HCT116 (cell line): Measurements from ENCODE around the gene ABCA1. TPM values are rescaled to one million over a fixed set of nuclear protein-coding genes. Genes with fewer than 3 reads are reported as not detected.
"Not testable (repeated sequence)": the region's sequence is repeated elsewhere in the genome, so short reads cannot be mapped to it uniquely, and the experiment has no call there.

Experiments
- ATAC-seq: fragments of 200-7000 bp; cut with Tn5 transposase; 2 replicates; pipeline ENCODE4 v1.9.1; 2020; ENCODE audit warnings: mild to moderate bottlenecking, moderate library complexity
- BruUV-seq: library from RNA; stranded (reverse); fragments of 400-500 nt; replicated peaks from 2 replicates; lab custom pipeline; 2021; lab: Mats Ljungman, UMichigan
- CTCF ChIA-PET: fragments of 300-600 bp; sonication (Branson Sonifier 250); formaldehyde crosslinking; loops from one replicate; lab custom pipeline; 2021; ENCODE audit warnings: antibody characterized with exemption; lab: Charles Lee
- POLR2A ChIA-PET: fragments of 300-600, 350-600 bp; sonication (Branson Sonifier 250); formaldehyde crosslinking; loops from one replicate; lab custom pipeline; 2021; ENCODE audit warnings: antibody characterized with exemption; lab: Charles Lee
- RAD21 ChIA-PET, 2 experiments: fragments of 300-600 bp; sonication (Branson Sonifier 250); formaldehyde crosslinking; loops; one replicate each; lab custom pipeline; 2023; ENCODE audit warnings: low total read pairs in 2 of 2; ENCODE audit not compliant: uncharacterized antibody in 2 of 2, unreplicated experiment in 2 of 2, low non-redundant PET in 1 of 2; lab: Charles Lee
- DNase-seq: peaks from one replicate; pipeline ENCODE4 v3.0.0-alpha.2; 2010; ENCODE audit warnings: low read depth, low spot score
- H2AFZ ChIP-seq: fragments of 200-600 bp; shearing (Covaris generic), sonication (generic); 2 replicates; pipeline ENCODE4 v1.6.1; 2017; ENCODE audit warnings: low read depth, mixed run types, mixed read lengths, antibody characterized with exemption, low read length; ENCODE audit not compliant: poor library complexity, severe bottlenecking
- H3K27ac ChIP-seq: 2 replicates; pipeline ENCODE4 v1.5.1; 2012; ENCODE audit warnings: low read depth, low read length
- H3K27me3 ChIP-seq: fragments of 200-600 bp; sonication (generic); 2 replicates; pipeline ENCODE4 v1.6.1; 2016; ENCODE audit warnings: mixed run types, low read length, mixed read lengths; ENCODE audit not compliant: insufficient read depth
- H3K36me3 ChIP-seq, 2 experiments: fragments of 200-500 bp in 1 of 2; fragments of 200-600 bp in 1 of 2; sonication (Bioruptor generic) in 1 of 2; sonication (generic) in 1 of 2; 2 replicates each; pipeline versions ENCODE4 v1.5.1 to v1.6.1; 2014 to 2016; ENCODE audit warnings: low read length in 2 of 2, inconsistent platforms in 1 of 2, mixed read lengths in 1 of 2, mixed run types in 1 of 2; ENCODE audit not compliant: insufficient read depth in 2 of 2, control insufficient read depth in 1 of 2
- H3K4me1 ChIP-seq, 2 experiments: fragments of 200-600 bp in 1 of 2; sonication (generic) in 1 of 2; 2 replicates each; pipeline versions ENCODE4 v1.5.1 to v1.6.1; 2012 to 2017; ENCODE audit warnings: low read length in 2 of 2, inconsistent platforms in 1 of 2, mild to moderate bottlenecking in 1 of 2, mixed read lengths in 1 of 2, mixed run types in 1 of 2, moderate library complexity in 1 of 2; ENCODE audit not compliant: insufficient read depth in 2 of 2, control insufficient read depth in 1 of 2
- H3K4me2 ChIP-seq: fragments of 200-600 bp; sonication (generic); 2 replicates; pipeline ENCODE4 v1.6.1; 2017; ENCODE audit warnings: mixed run types, low read length, mixed read lengths
- H3K4me3 ChIP-seq, 2 experiments: fragments of 200-600 bp in 1 of 2; sonication (generic) in 1 of 2; replicated peaks in 1 of 2; 2 replicates each; pipeline ENCODE4 v1.5.1; 2011 to 2016; ENCODE audit warnings: low read length in 2 of 2, control low read depth in 1 of 2, low read depth in 1 of 2, mild to moderate bottlenecking in 1 of 2, mixed read lengths in 1 of 2, mixed run types in 1 of 2
- H3K79me2 ChIP-seq: fragments of 200-600 bp; sonication (generic); 2 replicates; pipeline ENCODE4 v1.6.1; 2017; ENCODE audit warnings: mild to moderate bottlenecking, mixed run types, low read length, moderate library complexity, mixed read lengths; ENCODE audit not compliant: insufficient read depth
- H3K9ac ChIP-seq: fragments of 200-600 bp; sonication (generic); 2 replicates; pipeline ENCODE4 v1.6.1; 2016; ENCODE audit warnings: low read length, mixed read lengths
- H3K9me2 ChIP-seq: fragments of 200-600 bp; sonication (generic), shearing (Covaris generic); 2 replicates; pipeline ENCODE4 v1.6.1; 2017; ENCODE audit warnings: mixed run types, mild to moderate bottlenecking, moderate library complexity; ENCODE audit not compliant: insufficient read depth
- H3K9me3 ChIP-seq, 2 experiments: fragments of 200-500 bp in 1 of 2; fragments of 200-600 bp in 1 of 2; sonication (Bioruptor generic) in 1 of 2; sonication (generic) in 1 of 2; 2 replicates each; pipeline ENCODE4 v1.6.1; 2014 to 2017; ENCODE audit warnings: low read length in 2 of 2, mixed read lengths in 2 of 2, inconsistent platforms in 1 of 2, low read depth in 1 of 2, mild to moderate bottlenecking in 1 of 2, mixed run types in 1 of 2, moderate library complexity in 1 of 2; ENCODE audit not compliant: control insufficient read depth in 1 of 2, insufficient read depth in 1 of 2
- H4K20me1 ChIP-seq: fragments of 200-600 bp; sonication (generic), shearing (Covaris generic); 2 replicates; pipeline ENCODE4 v1.6.1; 2017; ENCODE audit warnings: mixed run types, mild to moderate bottlenecking, moderate library complexity; ENCODE audit not compliant: insufficient read depth
- ATF3 ChIP-seq: IDR thresholded peaks from 2 replicates; pipeline ENCODE4 v1.6.1; 2012
- CBX3 ChIP-seq: IDR thresholded peaks from 2 replicates; pipeline ENCODE4 v1.6.1; 2012; ENCODE audit warnings: low read depth
- CTCF ChIP-seq, 3 experiments: fragments of 200-600 bp in 1 of 3; sonication (generic) in 1 of 3; IDR thresholded peaks in 2 of 3; conservative IDR thresholded peaks in 1 of 3; 2 replicates each; pipeline ENCODE4 v1.5.1; 2012 to 2017; ENCODE audit warnings: low read depth in 2 of 3, low read length in 2 of 3, antibody characterized with exemption in 1 of 3, borderline replicate concordance in 1 of 3, control low read depth in 1 of 3, mild to moderate bottlenecking in 1 of 3, mixed read lengths in 1 of 3, mixed run types in 1 of 3, moderate library complexity in 1 of 3; ENCODE audit not compliant: insufficient read depth in 1 of 3
- EGR1 ChIP-seq: IDR thresholded peaks from 2 replicates; pipeline ENCODE4 v1.6.1; 2012; ENCODE audit warnings: low read depth
- EZH2 ChIP-seq: fragments of 200-600 bp; sonication (generic); IDR thresholded peaks from 2 replicates; pipeline ENCODE4 v1.6.1; 2017; ENCODE audit warnings: antibody characterized with exemption, mixed run types
- EZH2phosphoT487 ChIP-seq: fragments of 200-600 bp; IDR thresholded peaks from 2 replicates; pipeline ENCODE4 v1.6.1; 2018; ENCODE audit warnings: antibody characterized with exemption, borderline replicate concordance
- JUND ChIP-seq: IDR thresholded peaks from 2 replicates; pipeline ENCODE4 v1.6.1; 2012
- MAX ChIP-seq: IDR thresholded peaks from 2 replicates; pipeline ENCODE4 v1.6.1; 2012
- POLR2AphosphoS5 ChIP-seq: IDR thresholded peaks from 2 replicates; pipeline ENCODE4 v1.6.1; 2011; ENCODE audit warnings: mild to moderate bottlenecking, low read depth, low read length, moderate library complexity
- SIN3A ChIP-seq: IDR thresholded peaks from 2 replicates; pipeline ENCODE4 v1.6.1; 2012; ENCODE audit warnings: low read depth
- SRF ChIP-seq: IDR thresholded peaks from 2 replicates; pipeline ENCODE4 v1.6.1; 2012; ENCODE audit warnings: low read depth
- TCF7L2 ChIP-seq: IDR thresholded peaks from 2 replicates; pipeline ENCODE4 v1.7.0; 2011; ENCODE audit warnings: borderline replicate concordance, inconsistent platforms; ENCODE audit not compliant: insufficient read depth, insufficient read length; ENCODE audit errors: extremely low read depth
- ZNF274 ChIP-seq: fragments of 200-500 bp; sonication (Bioruptor generic); IDR thresholded peaks from 2 replicates; pipeline ENCODE4 v1.6.1; 2014; ENCODE audit warnings: mild to moderate bottlenecking, low read depth, low read length, inconsistent platforms
- intact Hi-C: fragments of 100-400 bp; cut with micrococcal nuclease; formaldehyde crosslinking; loops from 2 replicates; pipeline ENCODE4 v1.10.0; 2022
- total RNA-seq: library from RNA; stranded (reverse); gene quantifications from one replicate; pipeline ENCODE4 v1.2.1, GENCODE V29; 2021; ENCODE audit not compliant: unreplicated experiment

ABCA1 gene
- total RNA-seq, 1 experiment from 2014 or later = 0.89 TPM

GRCh38 chr9:104769655-104770054, 158.3 kb downstream of the ABCA1 start:
- Histone ChIP-seq H3K4me1 (no peaks in the 10 kb centered on the region), H4K20me1 (no peaks in the 10 kb centered on the region), H3K9me2 (no peaks in the 10 kb centered on the region), H2AFZ (no peak overlapping the region), H3K27me3 (no peaks in the 10 kb centered on the region), H3K4me3 (no peak overlapping the region), H3K9me3 (no peaks in the 10 kb centered on the region), H3K27ac (no peak overlapping the region), H3K36me3 (no peaks in the 10 kb centered on the region), H3K79me2 (no peaks in the 10 kb centered on the region), H3K9ac (no peak overlapping the region), H3K4me2 (no peak overlapping the region)
- ChIA-PET CTCF (no interaction called here), POLR2A (no interaction called here), RAD21 (no interaction called here)
- ATAC-seq (no peak), DNase-seq (no peak)
- no TSS peak for BruUV-seq
- TF ChIP-seq POLR2AphosphoS5 (no peak), CTCF (IDR thresholded peaks at IDR 0.05 in 2 of 3, conservative IDR thresholded peaks at IDR 0.05 in 1 of 3; ENCODE audit: borderline replicate concordance in 1 of 3, insufficient read depth in 1 of 3, low read depth in 2 of 3, low read length in 2 of 3) (no peak), EGR1 (no peak), EZH2phosphoT487 (no peak), SIN3A (no peak), MAX (no peak), SRF (no peak), JUND (no peak), CBX3 (no peak), EZH2 (no peak), TCF7L2 (no peak), ATF3 (no peak), ZNF274 (no peak)
- intact Hi-C loops = no loop called here

- H3K9me3 ChIP-seq, ATAC-seq, H3K4me3 ChIP-seq, H3K27ac ChIP-seq, H2AFZ ChIP-seq, H3K9ac ChIP-seq, H3K79me2 ChIP-seq, POLR2A ChIA-PET, H3K36me3 ChIP-seq, CTCF ChIA-PET, RAD21 ChIA-PET, H3K4me2 ChIP-seq, H3K9me2 ChIP-seq, intact Hi-C loops, BruUV-seq, H3K27me3 ChIP-seq, H3K4me1 ChIP-seq, DNase-seq, H4K20me1 ChIP-seq: not testable (repeated sequence)
Observed at GRCh38 chr9:104769029-104769428, 158.9 kb downstream of the ABCA1 start.
